HCEC 1CT (cell line): Measurements from ENCODE around the gene HTR3D.
"Not testable (repeated sequence)": the region's sequence is repeated elsewhere in the genome, so short reads cannot be mapped to it uniquely, and the experiment has no call there.

ENCODE experiments used
- DNase-seq: peaks from one replicate; pipeline ENCODE4 v3.0.0-alpha.2; 2017

Gene HTR3D

GRCh38 chr3:184016811-184017671 lies 14.5 kb upstream of the HTR3D start:
- peak; percentile 53 for DNase-seq

GRCh38 chr3:184017672-184018423 lies 13.7 kb upstream of the HTR3D start, which contains the start of gene ABCC5:
ABCC5 (minus strand) TSS chr3:184017884; CDS start chr3:184014392, 3,492 bp downstream.
- peak; percentile 94 for DNase-seq

GRCh38 chr3:184018424-184018973 lies 13.0 kb upstream of the HTR3D start:
- DNase-seq = no peak

GRCh38 chr3:184022323-184022722 lies 9.2 kb upstream of the HTR3D start:
- no peak for DNase-seq

GRCh38 chr3:184025256-184025655 lies 6.3 kb upstream of the HTR3D start:
- DNase-seq = not testable (repeated sequence)

- not testable (repeated sequence) for DNase-seq
Measured at GRCh38 chr3:184028275-184028890, 3.2 kb upstream of the HTR3D start.

GRCh38 chr3:184029443-184029842 lies 2.1 kb upstream of the HTR3D start:
- DNase-seq = peak; percentile 10

- no peak for DNase-seq
Measured at GRCh38 chr3:184030536-184030935, 1.0 kb upstream of the HTR3D start.

GRCh38 chr3:184037816-184038215 lies 6.3 kb downstream of the HTR3D start:
- DNase-seq = no peak

- DNase-seq = not testable (repeated sequence)
Measured at GRCh38 chr3:184038307-184038706, 6.8 kb downstream of the HTR3D start.

- DNase-seq = peak; percentile 60
Measured at GRCh38 chr3:184039414-184039813, 7.9 kb downstream of the HTR3D start.

- peak; percentile 54 for DNase-seq
Measured at GRCh38 chr3:184040010-184040409, 8.5 kb downstream of the HTR3D start.

- no peak for DNase-seq
Measured at GRCh38 chr3:184042617-184043016, 11.1 kb downstream of the HTR3D start.

GRCh38 chr3:184045995-184046394 lies 14.5 kb downstream of the HTR3D start:
- no peak for DNase-seq

- DNase-seq = no peak
Measured at GRCh38 chr3:184050217-184050847, 18.8 kb downstream of the HTR3D start.

- no peak for DNase-seq
Measured at GRCh38 chr3:184052767-184053166, 21.2 kb downstream of the HTR3D start, which contains the start of gene HTR3C. HTR3C (plus strand) TSS chr3:184053047; CDS start chr3:184053081, 34 bp downstream.

GRCh38 chr3:184058029-184058428 lies 26.5 kb downstream of the HTR3D start:
- peak; percentile 64 for DNase-seq

GRCh38 chr3:184059424-184059823 lies 27.9 kb downstream of the HTR3D start:
- DNase-seq = no peak

GRCh38 chr3:184062637-184063036 lies 31.1 kb downstream of the HTR3D start:
- DNase-seq = no peak

GRCh38 chr3:184066211-184066610 lies 34.7 kb downstream of the HTR3D start:
- DNase-seq = peak; percentile 45

- no peak for DNase-seq
Measured at GRCh38 chr3:184067573-184068055, 36.1 kb downstream of the HTR3D start.

GRCh38 chr3:184068344-184068743 lies 36.8 kb downstream of the HTR3D start:
- no peak for DNase-seq
